ENCODE data around the gene TSSK6.

The TSSK6 gene

DNA sequence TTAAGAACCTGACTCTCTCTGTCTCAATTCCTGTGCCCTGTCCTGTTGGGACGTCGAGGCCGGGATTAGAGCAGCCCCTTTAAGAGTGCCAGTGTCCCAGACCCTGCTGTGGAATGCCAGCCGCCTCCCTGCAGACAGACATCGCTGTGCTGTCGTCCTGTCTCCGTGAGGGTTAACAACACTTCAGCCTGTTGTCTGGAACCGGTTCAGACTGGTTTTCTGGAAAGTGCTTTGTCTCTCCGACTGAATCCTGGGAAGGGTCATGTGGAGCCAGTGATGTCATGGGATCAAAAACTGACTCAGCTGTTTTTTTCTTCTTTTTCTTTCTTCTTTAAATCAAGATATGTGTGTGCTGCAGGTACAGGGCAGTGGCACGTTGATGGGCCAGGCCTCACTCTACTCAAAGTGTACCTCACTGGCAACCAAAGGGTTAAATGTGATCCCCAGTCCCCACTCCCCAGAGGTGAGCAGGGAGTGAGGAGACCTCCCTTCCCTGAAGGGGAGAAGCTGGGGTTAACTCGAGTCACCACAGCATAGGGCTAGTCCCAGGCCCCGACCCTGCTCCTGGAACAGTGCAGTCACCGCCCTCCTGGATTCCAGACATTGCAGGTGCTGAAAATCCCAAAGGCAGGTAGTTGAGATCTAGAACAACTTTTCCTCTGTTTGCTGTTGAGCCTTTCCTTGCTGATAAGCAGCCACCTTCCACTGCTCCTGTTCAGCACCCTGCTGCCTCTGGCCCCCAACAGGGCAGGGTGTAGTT, 50.8 kb downstream of the TSSK6 start:
- DNase-seq (ENCODE audit: low read depth): no peak
